Thyroid gland (tissue), 4 donors: Measurements from ENCODE around the gene USP28.

Source experiments
- POLR2A ChIP-seq, 2 donors: fragments of 450-650 bp; IDR thresholded peaks; one replicate each; pipeline ENCODE4 v1.6.1; 2017; ENCODE audit warnings: antibody characterized with exemption in 2 of 2, mild to moderate bottlenecking in 2 of 2, moderate library complexity in 1 of 2
- TF ChIP-seq, protein P1 (sequence below), 6 experiments: fragments of 200-600 bp in 3 of 6; fragments of 450-650 bp in 3 of 6; sonication (generic) in 3 of 6; IDR thresholded peaks; one replicate each; pipeline ENCODE4 v1.5.1; 2016 to 2019; ENCODE audit warnings: antibody characterized with exemption in 6 of 6, mild to moderate bottlenecking in 2 of 6, inconsistent platforms in 1 of 6, moderate library complexity in 1 of 6

DNA sequence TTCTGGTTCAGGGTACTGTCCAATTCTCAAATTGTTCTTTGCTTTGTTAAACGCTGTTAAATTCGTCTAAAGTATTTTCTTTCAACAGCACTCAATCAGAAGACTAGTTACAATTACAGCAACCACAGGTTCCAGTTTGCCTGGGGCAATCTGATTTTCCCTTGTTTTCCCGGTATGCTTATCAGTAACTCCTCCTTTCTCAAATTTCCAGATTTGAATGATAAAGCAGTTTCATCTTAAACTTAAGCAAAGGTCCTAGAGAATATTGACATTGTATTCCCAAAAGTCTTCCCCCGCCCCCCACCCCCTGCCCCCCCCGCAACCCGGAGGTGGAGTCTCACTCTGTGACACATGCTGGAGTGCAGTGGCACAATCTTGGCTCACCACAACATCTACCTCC, 10.5 kb upstream of the USP28 start:
- TF ChIP-seq POLR2A (IDR thresholded peaks at IDR 0.05): no peak
- TF ChIP-seq, protein P1, sequence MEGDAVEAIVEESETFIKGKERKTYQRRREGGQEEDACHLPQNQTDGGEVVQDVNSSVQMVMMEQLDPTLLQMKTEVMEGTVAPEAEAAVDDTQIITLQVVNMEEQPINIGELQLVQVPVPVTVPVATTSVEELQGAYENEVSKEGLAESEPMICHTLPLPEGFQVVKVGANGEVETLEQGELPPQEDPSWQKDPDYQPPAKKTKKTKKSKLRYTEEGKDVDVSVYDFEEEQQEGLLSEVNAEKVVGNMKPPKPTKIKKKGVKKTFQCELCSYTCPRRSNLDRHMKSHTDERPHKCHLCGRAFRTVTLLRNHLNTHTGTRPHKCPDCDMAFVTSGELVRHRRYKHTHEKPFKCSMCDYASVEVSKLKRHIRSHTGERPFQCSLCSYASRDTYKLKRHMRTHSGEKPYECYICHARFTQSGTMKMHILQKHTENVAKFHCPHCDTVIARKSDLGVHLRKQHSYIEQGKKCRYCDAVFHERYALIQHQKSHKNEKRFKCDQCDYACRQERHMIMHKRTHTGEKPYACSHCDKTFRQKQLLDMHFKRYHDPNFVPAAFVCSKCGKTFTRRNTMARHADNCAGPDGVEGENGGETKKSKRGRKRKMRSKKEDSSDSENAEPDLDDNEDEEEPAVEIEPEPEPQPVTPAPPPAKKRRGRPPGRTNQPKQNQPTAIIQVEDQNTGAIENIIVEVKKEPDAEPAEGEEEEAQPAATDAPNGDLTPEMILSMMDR (IDR thresholded peaks at IDR 0.05): no peak
